A549 (cell line): Measurements from ENCODE around the gene TBC1D4. TPM values are rescaled to one million over a fixed set of nuclear protein-coding genes. Genes with fewer than 3 reads are reported as not detected.

Experiments used
- ATAC-seq, 2 experiments: fragments of 200-7000 bp in 1 of 2; fragments of >200 bp in 1 of 2; cut with Nextera tagmentation in 1 of 2; cut with Tn5 transposase in 1 of 2; 3 replicates each; pipeline versions ENCODE4 v1.8.0 to v1.9.1; 2018 to 2020; ENCODE audit warnings: mild to moderate bottlenecking in 1 of 2, moderate library complexity in 1 of 2
- CTCF ChIA-PET: fragments of 300-600 bp; sonication (Branson Sonifier 250); formaldehyde crosslinking; extraction: SDS; loops from one replicate; lab custom pipeline; 2021; ENCODE audit warnings: antibody characterized with exemption, inconsistent platforms; lab: Yijun Ruan, JAX
- POLR2A ChIA-PET: fragments of 350-600 bp; formaldehyde crosslinking; extraction: SDS; loops from one replicate; lab custom pipeline; 2021; ENCODE audit warnings: antibody characterized with exemption, inconsistent platforms; lab: Yijun Ruan, JAX
- DNase-seq, 2 experiments: peaks; one replicate each; pipeline versions ENCODE4 v3.0.0 to v3.0.0-alpha.2; 2011 to 2016; ENCODE audit warnings: low read depth in 1 of 2, low spot score in 1 of 2
- FAIRE-seq: peaks from 2 replicates; lab custom pipeline; 2011; peaks lifted over from hg19 to GRCh38; lab: Jason Lieb, UNC
- H3K27ac ChIP-seq, 2 experiments: fragments of >200 bp; sonication (Bioruptor Twin); formaldehyde crosslinking; 3 replicates each; pipeline ENCODE4 v1.5.1; 2016 to 2017
- H3K4me1 ChIP-seq: fragments of >200 bp; sonication (Bioruptor Twin); formaldehyde crosslinking; 3 replicates; pipeline ENCODE4 v1.6.1; 2016
- H3K4me2 ChIP-seq: fragments of >200 bp; sonication (Bioruptor Twin); formaldehyde crosslinking; 3 replicates; pipeline ENCODE4 v1.6.1; 2016
- H3K4me3 ChIP-seq: fragments of >200 bp; sonication (Bioruptor Twin); formaldehyde crosslinking; 3 replicates; pipeline ENCODE4 v1.5.1; 2016
- H3K9me3 ChIP-seq: fragments of >200 bp; sonication (Bioruptor Twin); formaldehyde crosslinking; 3 replicates; pipeline ENCODE4 v1.6.1; 2016
- BHLHE40 ChIP-seq: IDR thresholded peaks from 2 replicates; pipeline ENCODE4 v1.6.1; 2012; ENCODE audit warnings: low read depth, low read length, inconsistent platforms
- CBX2 ChIP-seq: fragments of 200-600 bp; sonication (generic); IDR thresholded peaks from 2 replicates; pipeline ENCODE4 v1.6.1; 2016; ENCODE audit warnings: low read depth, mild to moderate bottlenecking, borderline replicate concordance
- CHD2 ChIP-seq: fragments of 150-350 bp; IDR thresholded peaks from 2 replicates; pipeline ENCODE4 v1.6.1; 2014; ENCODE audit warnings: low read length; ENCODE audit not compliant: partially characterized antibody
- CHD4 ChIP-seq: fragments of 200-600 bp; sonication (generic); IDR thresholded peaks from 2 replicates; pipeline ENCODE4 v1.6.1; 2016; ENCODE audit warnings: antibody characterized with exemption, mild to moderate bottlenecking, borderline replicate concordance
- EHMT2 ChIP-seq: fragments of 200-600 bp; sonication (generic); IDR thresholded peaks from 2 replicates; pipeline ENCODE4 v1.6.1; 2016; ENCODE audit warnings: antibody characterized with exemption, low read depth, mild to moderate bottlenecking, moderate library complexity
- ESRRA ChIP-seq: fragments of 150-350 bp; IDR thresholded peaks from 2 replicates; pipeline ENCODE4 v1.6.1; 2014; ENCODE audit warnings: mild to moderate bottlenecking, low read length, borderline replicate concordance
- FOSB ChIP-seq: fragments of 250-450 bp; sonication (Bioruptor Pico); IDR thresholded peaks from 2 replicates; pipeline ENCODE4 v1.5.0; 2020; ENCODE audit warnings: mild to moderate bottlenecking, moderate library complexity
- GATA3 ChIP-seq: IDR thresholded peaks from 2 replicates; pipeline ENCODE4 v1.6.1; 2012; ENCODE audit warnings: borderline replicate concordance
- HEYL ChIP-seq: fragments of 250-450 bp; sonication (Bioruptor Pico); IDR thresholded peaks from 2 replicates; pipeline ENCODE4 v1.8.0; 2021; ENCODE audit warnings: mild to moderate bottlenecking, moderate library complexity
- HOXB13 ChIP-seq: fragments of 250-450 bp; sonication (Bioruptor Pico); IDR thresholded peaks from 2 replicates; pipeline ENCODE4 v1.5.0; 2020; ENCODE audit warnings: low read depth, mild to moderate bottlenecking, moderate library complexity
- JUN ChIP-seq, 2 experiments: fragments of >200 bp; sonication (Bioruptor Twin); formaldehyde crosslinking; IDR thresholded peaks; 2 replicates in 1 of 2; 3 replicates in 1 of 2; pipeline ENCODE4 v1.6.1; 2016 to 2017
- JUNB ChIP-seq: fragments of >200 bp; sonication (Bioruptor Twin); formaldehyde crosslinking; IDR thresholded peaks from 2 replicates; pipeline ENCODE4 v1.6.1; 2016
- KDM5A ChIP-seq: fragments of 200-600 bp; sonication (generic); IDR thresholded peaks from 2 replicates; pipeline ENCODE4 v1.6.1; 2016; ENCODE audit warnings: antibody characterized with exemption, mild to moderate bottlenecking
- MAZ ChIP-seq: fragments of 150-350 bp; IDR thresholded peaks from 2 replicates; pipeline ENCODE4 v1.6.1; 2014; ENCODE audit warnings: antibody characterized with exemption, low read depth, low read length, borderline replicate concordance
- NFE2L2 ChIP-seq: fragments of 150-350 bp; conservative IDR thresholded peaks from 2 replicates; pipeline ENCODE4 v1.6.1; 2014; ENCODE audit warnings: low read length
- NPAS2 ChIP-seq: fragments of 250-450 bp; sonication (Bioruptor Pico); IDR thresholded peaks from 2 replicates; pipeline ENCODE4 v1.8.0; 2022; ENCODE audit warnings: mild to moderate bottlenecking, moderate library complexity, borderline replicate concordance
- RARB ChIP-seq: fragments of 250-450 bp; sonication (Bioruptor Pico); IDR thresholded peaks from 2 replicates; pipeline ENCODE4 v1.8.0; 2021; ENCODE audit warnings: mild to moderate bottlenecking, moderate library complexity
- RCOR1 ChIP-seq: fragments of 150-350 bp; IDR thresholded peaks from 2 replicates; pipeline ENCODE4 v1.6.1; 2014; ENCODE audit warnings: antibody characterized with exemption, low read length, low read depth
- RFX5 ChIP-seq: fragments of 450-650 bp; IDR thresholded peaks from 2 replicates; pipeline ENCODE4 v1.7.1; 2014; ENCODE audit warnings: antibody characterized with exemption, mild to moderate bottlenecking, moderate library complexity
- RNF2 ChIP-seq: fragments of 200-600 bp; sonication (generic); IDR thresholded peaks from 2 replicates; pipeline ENCODE4 v1.6.1; 2016; ENCODE audit warnings: low read depth, mild to moderate bottlenecking, antibody characterized with exemption, moderate library complexity, borderline replicate concordance
- SMC3 ChIP-seq: fragments of >200 bp; sonication (Bioruptor Twin); formaldehyde crosslinking; IDR thresholded peaks from 3 replicates; pipeline ENCODE4 v1.6.1; 2018; ENCODE audit warnings: inconsistent platforms
- TFCP2L1 ChIP-seq: fragments of 250-450 bp; sonication (Bioruptor Pico); IDR thresholded peaks from 2 replicates; pipeline ENCODE4 v1.5.0; 2021; ENCODE audit warnings: mild to moderate bottlenecking
- TP53 ChIP-seq: fragments of 250-450 bp; sonication (Bioruptor Pico); IDR thresholded peaks from 2 replicates; pipeline ENCODE4 v1.5.0; 2021; ENCODE audit warnings: mild to moderate bottlenecking, moderate library complexity
- ZSCAN20 ChIP-seq: fragments of 250-450 bp; sonication (Bioruptor Pico); IDR thresholded peaks from 2 replicates; pipeline ENCODE4 v1.8.0; 2022; ENCODE audit warnings: mild to moderate bottlenecking, moderate library complexity
- WGBS: methylation state at CpG from one replicate; pipeline ENCODE4 v1.1.6; 2017; ENCODE audit errors: missing lambda C conversion rate; 5-methylcytosine and 5-hydroxymethylcytosine counted together
- polyA plus RNA-seq, 4 experiments: library from polyadenylated mRNA; depleted of rRNA in 3 of 4; stranded (reverse); fragments of >200 nt; fragmentation: RNase III in 1 of 4; extraction: RNeasy Plus Mini Kit Qiagen cat#74134 plus additional on column Dnase treatment in 1 of 4; gene quantifications; 2 replicates in 3 of 4; 3 replicates in 1 of 4; pipeline ENCODE4 v1.2.3, GENCODE V29; 2011 to 2017
- TF ChIP-seq, protein P1 (sequence below): fragments of 250-450 bp; sonication (Bioruptor Pico); IDR thresholded peaks from 2 replicates; pipeline ENCODE4 v1.5.0; 2020; ENCODE audit warnings: low read depth, mild to moderate bottlenecking, moderate library complexity
- TF ChIP-seq, protein P2 (sequence below): fragments of >200 bp; sonication (Bioruptor Twin); formaldehyde crosslinking; IDR thresholded peaks from 2 replicates; pipeline ENCODE4 v1.6.1; 2016
- TF ChIP-seq, protein P3 (sequence below): fragments of 250-450 bp; sonication (Bioruptor Pico); IDR thresholded peaks from 2 replicates; pipeline ENCODE4 v1.5.0; 2021; ENCODE audit warnings: mild to moderate bottlenecking, moderate library complexity, borderline replicate concordance
- TF ChIP-seq, protein P4 (sequence below): fragments of 150-350 bp; IDR thresholded peaks from 2 replicates; pipeline ENCODE4 v1.6.1; 2014; ENCODE audit warnings: low read depth, mild to moderate bottlenecking, low read length

The TBC1D4 gene
- polyA plus RNA-seq, 2 of the 4 experiments (the other 2 are of a cell fraction), result 9.5 to 12.5 TPM

DNA sequence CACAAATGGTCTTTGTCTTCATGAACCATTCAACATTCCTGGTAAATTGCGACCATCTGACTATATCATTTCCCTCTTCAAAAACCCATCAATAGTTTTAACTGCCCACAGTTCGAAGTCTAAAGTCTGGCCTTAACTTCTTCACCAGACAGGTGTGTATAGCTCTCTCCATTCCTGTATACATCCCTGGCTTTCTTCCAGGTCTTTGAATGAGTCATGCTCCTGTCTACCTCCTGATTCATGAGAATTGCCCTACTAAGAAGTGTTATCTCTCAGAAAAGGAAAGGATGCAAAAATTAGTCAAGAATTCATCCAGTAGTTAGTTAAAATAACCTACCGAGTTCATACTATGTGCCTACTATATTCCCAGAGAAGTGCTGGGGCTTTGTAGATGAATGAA is 225.0 kb downstream of the TBC1D4 start:
- Histone ChIP-seq H3K4me1 (0 out of 3 replicates have a peak, but pooled peaks cover 5% of the 10 kb centered on the region), H3K9me3 (no peaks in the 10 kb centered on the region), H3K4me2 (no peak overlapping the region), H3K4me3 (no peak overlapping the region), H3K27ac (no peak overlapping the region)
- WGBS, result 54% methylated on average over 3 of the region's 3 CpGs
- ATAC-seq, result no peak
- DNase-seq, result no peak
- POLR2A ChIA-PET, result no interaction called here
- CTCF ChIA-PET, result interaction anchor here (2.2 to 3.5 kb wide), 2 partner anchors 38 to 970 kb away, joined by 8 to 9 read pairs; no protein-coding TSS in a partner anchor
- no peak for FAIRE-seq
- TF ChIP-seq JUNB, result no peak
- no peak for TF ChIP-seq MAZ
- no peak for TF ChIP-seq GATA3
- TF ChIP-seq, protein P1, sequence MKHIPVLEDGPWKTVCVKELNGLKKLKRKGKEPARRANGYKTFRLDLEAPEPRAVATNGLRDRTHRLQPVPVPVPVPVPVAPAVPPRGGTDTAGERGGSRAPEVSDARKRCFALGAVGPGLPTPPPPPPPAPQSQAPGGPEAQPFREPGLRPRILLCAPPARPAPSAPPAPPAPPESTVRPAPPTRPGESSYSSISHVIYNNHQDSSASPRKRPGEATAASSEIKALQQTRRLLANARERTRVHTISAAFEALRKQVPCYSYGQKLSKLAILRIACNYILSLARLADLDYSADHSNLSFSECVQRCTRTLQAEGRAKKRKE, result no peak
- TF ChIP-seq TP53 (CRISPR knock-in tag), result no peak
- TF ChIP-seq KDM5A, result no peak
- TF ChIP-seq HEYL (CRISPR knock-in tag), result no peak
- TF ChIP-seq EHMT2, result no peak
- no peak for TF ChIP-seq RNF2
- no peak for TF ChIP-seq ESRRA
- no peak for TF ChIP-seq RARB
- TF ChIP-seq CBX2, result no peak
- no peak for TF ChIP-seq JUN (IDR thresholded peaks at IDR 0.05)

DNA sequence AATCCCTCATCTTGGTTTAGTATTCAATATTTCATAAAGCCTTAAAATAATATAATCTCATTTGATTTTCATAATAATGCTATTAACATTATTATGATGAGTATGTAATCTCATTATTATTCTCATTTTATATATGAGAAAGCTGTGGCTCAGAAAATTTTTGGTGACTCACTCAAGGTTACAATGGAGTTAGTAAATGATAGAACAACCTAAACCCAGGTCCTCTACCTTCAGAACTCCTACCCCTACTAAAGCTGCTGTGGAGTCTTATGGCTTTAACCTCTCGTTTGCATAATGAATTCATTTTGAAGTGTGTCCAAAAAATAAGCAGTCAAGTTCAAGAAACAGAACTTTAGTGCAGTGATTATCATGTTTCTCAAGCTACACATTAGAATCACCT is 226.3 kb downstream of the TBC1D4 start:
- Histone ChIP-seq H3K4me1 (0 out of 3 replicates have a peak, but pooled peaks cover 5% of the 10 kb centered on the region), H3K9me3 (no peaks in the 10 kb centered on the region), H3K27ac (no peak overlapping the region), H3K4me3 (no peak overlapping the region), H3K4me2 (no peak overlapping the region)
- FAIRE-seq, result no peak
- no peak for DNase-seq
- ChIA-PET POLR2A (no interaction called here), CTCF (interaction anchor here (1.0 to 3.5 kb wide), 3 partner anchors 36 to 1532 kb away, joined by 3 to 9 read pairs (median 4); no protein-coding TSS in a partner anchor)
- ATAC-seq, result no peak
- WGBS, result 0% methylated on average over 1 of the region's 1 CpG
- no peak for TF ChIP-seq GATA3
- TF ChIP-seq ZSCAN20 (CRISPR knock-in tag), result no peak
- TF ChIP-seq, protein P2, sequence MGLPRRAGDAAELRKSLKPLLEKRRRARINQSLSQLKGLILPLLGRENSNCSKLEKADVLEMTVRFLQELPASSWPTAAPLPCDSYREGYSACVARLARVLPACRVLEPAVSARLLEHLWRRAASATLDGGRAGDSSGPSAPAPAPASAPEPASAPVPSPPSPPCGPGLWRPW, result no peak
- TF ChIP-seq, protein P3, sequence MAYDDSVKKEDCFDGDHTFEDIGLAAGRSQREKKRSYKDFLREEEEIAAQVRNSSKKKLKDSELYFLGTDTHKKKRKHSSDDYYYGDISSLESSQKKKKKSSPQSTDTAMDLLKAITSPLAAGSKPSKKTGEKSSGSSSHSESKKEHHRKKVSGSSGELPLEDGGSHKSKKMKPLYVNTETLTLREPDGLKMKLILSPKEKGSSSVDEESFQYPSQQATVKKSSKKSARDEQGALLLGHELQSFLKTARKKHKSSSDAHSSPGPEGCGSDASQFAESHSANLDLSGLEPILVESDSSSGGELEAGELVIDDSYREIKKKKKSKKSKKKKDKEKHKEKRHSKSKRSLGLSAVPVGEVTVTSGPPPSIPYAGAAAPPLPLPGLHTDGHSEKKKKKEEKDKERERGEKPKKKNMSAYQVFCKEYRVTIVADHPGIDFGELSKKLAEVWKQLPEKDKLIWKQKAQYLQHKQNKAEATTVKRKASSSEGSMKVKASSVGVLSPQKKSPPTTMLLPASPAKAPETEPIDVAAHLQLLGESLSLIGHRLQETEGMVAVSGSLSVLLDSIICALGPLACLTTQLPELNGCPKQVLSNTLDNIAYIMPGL (CRISPR knock-in tag), result no peak
- TF ChIP-seq TFCP2L1, result no peak
- no peak for TF ChIP-seq CHD2
- no peak for TF ChIP-seq BHLHE40
- no peak for TF ChIP-seq RFX5
- TF ChIP-seq RARB, result no peak
- TF ChIP-seq FOSB (CRISPR knock-in tag), result no peak
- no peak for TF ChIP-seq NFE2L2
- no peak for TF ChIP-seq RCOR1
- TF ChIP-seq EHMT2, result no peak
- no peak for TF ChIP-seq HOXB13 (CRISPR knock-in tag)
- TF ChIP-seq ESRRA, result no peak
- no peak for TF ChIP-seq CHD4
- no peak for TF ChIP-seq NPAS2
- TF ChIP-seq SMC3, result no peak
- TF ChIP-seq, protein P4, sequence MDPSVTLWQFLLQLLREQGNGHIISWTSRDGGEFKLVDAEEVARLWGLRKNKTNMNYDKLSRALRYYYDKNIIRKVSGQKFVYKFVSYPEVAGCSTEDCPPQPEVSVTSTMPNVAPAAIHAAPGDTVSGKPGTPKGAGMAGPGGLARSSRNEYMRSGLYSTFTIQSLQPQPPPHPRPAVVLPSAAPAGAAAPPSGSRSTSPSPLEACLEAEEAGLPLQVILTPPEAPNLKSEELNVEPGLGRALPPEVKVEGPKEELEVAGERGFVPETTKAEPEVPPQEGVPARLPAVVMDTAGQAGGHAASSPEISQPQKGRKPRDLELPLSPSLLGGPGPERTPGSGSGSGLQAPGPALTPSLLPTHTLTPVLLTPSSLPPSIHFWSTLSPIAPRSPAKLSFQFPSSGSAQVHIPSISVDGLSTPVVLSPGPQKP, result no peak
- TF ChIP-seq, all 56 proteins: peak for 0
